GM18873 (cell line): ENCODE data around the gene MTA1.

Source experiments
- ATAC-seq: cut with Tn5 transposase; IDR thresholded peaks from one replicate; pipeline ENCODE4 v1.9.1; 2021; ENCODE audit warnings: mild to moderate bottlenecking, moderate library complexity, moderate number of reproducible peaks; ENCODE audit not compliant: unreplicated experiment, low FRiP score

Gene MTA1

DNA sequence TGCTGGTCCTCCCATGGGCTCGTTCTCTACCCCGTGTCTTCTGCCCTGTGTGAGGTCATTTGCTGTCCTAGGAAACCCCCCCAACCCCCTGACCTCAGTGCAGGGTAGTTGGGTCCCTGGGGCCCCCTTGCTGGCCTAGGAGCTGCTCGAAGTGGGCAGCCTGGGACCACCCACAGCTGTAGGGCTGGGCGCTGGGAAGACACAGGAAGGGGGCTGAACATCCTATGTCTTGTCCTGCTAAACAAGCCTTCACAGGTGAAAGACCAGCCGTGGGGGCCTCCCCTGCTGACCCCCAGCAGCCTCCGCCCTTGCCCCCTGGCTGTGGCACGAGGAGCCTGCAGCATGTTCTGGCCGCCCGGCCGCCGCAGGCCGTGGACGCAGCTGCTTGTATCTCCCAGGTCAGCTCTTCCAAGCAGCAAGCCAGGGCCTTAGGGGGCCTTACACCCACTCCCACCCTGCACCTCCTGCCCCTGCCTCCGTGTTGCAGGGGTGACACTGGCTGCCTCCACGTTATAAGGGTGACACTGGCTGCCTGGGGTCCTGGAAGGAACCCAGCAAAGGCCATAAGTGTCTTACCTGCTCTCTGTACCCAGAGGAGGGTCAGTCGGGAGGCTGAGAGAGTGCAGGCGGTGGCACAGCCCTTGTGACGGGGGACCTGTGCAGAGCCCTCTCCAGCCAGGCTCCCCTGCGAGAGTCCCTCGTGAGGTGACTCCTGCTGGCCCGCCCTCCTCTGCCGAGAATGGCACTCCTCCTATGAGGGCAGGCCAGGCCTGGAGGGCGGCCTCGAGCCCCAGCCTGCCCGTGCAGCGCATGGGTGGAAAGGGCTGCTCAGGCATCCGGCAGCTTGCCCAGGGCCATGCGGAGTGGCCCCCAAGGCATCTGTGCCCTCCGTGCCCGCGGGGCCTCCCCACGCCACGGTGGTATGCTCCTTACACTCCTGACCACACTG lies 32.8 kb upstream of the MTA1 start:
- no peak for ATAC-seq

GRCh38 chr14:105387530-105387922 lies 32.1 kb upstream of the MTA1 start:
- no peak for ATAC-seq

GRCh38 chr14:105388110-105388951 lies 31.3 kb upstream of the MTA1 start:
- no peak for ATAC-seq

DNA sequence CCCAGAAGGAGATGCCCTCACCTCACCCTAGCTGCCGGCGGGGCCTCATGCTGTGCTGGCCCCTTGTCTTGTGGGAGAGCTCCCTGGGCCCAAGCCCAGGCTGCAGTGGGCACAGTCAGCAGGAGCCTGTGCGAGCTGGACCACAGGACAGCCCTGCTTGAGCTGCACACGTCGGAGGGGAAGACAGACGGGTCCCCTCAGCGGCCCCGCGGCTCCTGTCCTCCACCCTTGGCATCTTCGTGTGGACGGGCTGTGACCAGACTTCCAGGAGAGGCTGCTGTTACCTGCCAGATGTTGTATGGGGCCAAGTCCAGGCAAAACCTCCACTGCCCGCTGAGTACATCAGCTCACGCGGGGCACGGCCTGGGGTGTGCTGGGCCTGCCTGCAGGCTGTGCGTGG lies 30.7 kb upstream of the MTA1 start:
- no peak for ATAC-seq

GRCh38 chr14:105389534-105389933 lies 30.1 kb upstream of the MTA1 start:
- no peak for ATAC-seq

- ATAC-seq = no peak
Observed at GRCh38 chr14:105389976-105390848, 29.4 kb upstream of the MTA1 start.

DNA sequence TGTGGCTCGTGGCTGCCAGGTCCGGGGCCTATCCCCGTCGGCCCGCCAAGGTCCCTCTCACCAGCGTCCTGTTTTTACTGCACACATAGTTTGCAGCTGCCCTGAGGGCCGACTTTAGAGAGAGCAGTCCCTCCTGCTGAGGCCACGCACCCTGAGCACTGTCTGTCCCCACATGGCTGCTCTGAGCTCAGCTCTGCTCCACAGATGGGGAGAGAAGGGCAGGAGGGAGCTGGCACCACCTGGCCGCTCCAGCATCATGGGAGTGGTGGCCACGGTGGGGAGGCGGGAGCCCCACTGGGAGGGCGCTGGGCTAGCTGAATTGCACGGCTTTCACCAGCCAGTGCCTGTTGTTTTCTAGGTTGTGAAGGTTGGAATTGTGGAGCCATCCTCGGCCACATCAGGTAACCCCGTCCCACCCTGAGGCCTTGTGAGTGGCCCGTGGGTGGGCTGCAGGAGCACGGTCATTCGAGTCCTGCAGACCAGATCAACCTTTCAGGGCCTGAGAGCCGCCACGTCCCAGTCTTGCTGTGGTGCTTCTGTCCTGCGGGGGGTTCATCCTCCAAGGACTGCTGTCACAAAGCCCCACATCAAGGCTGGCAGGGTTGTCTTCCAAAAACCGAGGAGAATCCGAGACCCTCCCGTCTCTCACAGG lies 28.7 kb upstream of the MTA1 start:
- no peak for ATAC-seq

GRCh38 chr14:105391541-105391940 lies 28.1 kb upstream of the MTA1 start:
- no peak for ATAC-seq

DNA sequence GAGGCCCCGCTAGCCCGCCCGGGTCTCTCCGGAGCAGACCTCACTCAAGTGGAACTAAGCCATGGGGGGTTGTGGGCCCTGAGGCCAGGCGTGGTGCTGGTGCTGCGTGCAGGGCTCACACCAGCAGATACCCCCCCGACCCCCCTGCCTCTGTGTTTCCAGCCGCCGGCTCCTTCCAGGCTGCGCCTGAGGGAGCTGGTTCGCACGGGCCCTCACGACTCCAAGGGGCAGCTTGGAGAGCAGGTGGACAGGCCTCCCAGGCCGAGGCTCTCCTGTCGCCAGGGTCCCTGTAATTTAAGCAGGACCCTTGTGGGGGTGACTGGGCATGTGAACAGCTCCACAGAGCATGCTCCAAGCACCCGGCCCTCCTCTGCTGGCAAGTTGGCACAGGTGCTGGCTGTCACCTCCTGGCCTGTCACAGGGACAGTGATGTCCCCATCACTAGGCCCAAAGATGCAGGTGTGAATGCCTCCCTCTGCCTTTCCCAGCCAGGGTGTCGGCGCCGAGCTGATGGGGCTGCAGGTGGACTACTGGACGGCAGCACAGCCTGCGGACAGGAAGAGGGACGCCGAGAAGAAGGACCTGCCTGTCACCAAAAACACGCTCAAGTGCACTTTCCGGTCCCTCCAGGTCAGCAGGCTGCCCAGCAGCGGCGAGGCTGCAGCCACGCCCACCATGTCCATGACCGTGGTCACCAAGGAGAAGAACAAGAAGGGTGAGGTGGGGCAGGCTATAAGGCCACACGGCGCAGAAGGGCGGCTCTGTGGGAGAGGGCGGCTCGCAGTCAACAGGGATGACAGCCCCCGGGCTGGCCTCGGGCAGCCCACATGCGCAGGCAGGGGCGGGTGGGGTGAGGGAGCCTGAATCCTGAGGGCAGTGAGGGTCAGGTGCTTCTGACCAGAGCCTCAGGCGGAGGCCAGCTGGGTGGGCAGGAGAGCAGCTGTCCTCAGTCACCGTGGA lies 27.2 kb upstream of the MTA1 start:
- ATAC-seq = no peak

GRCh38 chr14:105393151-105393550 lies 26.5 kb upstream of the MTA1 start:
- no peak for ATAC-seq

DNA sequence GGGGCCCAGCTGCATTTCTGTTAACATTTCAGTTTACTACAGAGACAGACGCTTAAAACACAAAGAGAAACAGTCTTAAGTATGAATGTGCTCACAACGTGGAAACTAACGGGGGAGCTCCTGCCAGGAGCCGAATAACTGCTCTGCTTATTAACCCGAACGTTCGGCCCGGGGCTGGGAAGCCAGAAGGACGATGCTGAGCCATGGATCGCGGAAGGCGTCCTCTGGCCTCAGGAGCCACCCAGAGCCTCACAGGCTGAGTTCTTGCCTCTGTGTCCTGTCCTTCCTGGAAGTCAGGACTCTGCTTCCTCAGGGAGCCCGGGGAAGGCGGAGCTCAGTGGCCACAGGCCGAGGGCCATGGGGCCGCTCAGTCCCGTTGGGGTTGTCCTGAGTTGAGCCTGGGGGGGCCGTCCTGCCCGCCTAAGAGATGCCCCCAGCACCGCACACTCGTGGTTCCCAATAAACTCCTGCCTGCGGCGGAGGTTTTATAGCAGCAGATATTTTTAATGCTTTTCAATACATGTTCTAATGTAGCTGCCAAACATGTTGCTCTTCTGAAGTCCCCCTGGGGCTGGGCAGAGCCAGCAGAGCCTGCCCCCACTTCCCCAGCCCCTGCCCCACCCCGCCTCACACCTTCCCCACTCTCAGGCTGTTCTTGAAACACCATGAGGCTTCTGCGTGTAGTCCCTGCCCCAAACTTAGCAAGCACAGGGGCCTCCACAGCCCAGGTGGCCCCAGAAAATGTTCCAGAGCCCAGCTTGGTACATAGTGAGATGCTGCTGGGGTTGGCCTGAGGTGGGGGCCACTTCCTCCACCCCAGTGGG lies 24.7 kb upstream of the MTA1 start:
- no peak for ATAC-seq

GRCh38 chr14:105395538-105395854 lies 24.1 kb upstream of the MTA1 start:
- ATAC-seq = no peak

GRCh38 chr14:105397350-105397931 lies 22.2 kb upstream of the MTA1 start:
- ATAC-seq = no peak

GRCh38 chr14:105398044-105398725 lies 21.4 kb upstream of the MTA1 start, which contains the start of gene TEX22:
TEX22 (plus strand) TSS chr14:105398538; CDS start chr14:105399341, 803 bp downstream.
- ATAC-seq = peak; percentile 51

DNA sequence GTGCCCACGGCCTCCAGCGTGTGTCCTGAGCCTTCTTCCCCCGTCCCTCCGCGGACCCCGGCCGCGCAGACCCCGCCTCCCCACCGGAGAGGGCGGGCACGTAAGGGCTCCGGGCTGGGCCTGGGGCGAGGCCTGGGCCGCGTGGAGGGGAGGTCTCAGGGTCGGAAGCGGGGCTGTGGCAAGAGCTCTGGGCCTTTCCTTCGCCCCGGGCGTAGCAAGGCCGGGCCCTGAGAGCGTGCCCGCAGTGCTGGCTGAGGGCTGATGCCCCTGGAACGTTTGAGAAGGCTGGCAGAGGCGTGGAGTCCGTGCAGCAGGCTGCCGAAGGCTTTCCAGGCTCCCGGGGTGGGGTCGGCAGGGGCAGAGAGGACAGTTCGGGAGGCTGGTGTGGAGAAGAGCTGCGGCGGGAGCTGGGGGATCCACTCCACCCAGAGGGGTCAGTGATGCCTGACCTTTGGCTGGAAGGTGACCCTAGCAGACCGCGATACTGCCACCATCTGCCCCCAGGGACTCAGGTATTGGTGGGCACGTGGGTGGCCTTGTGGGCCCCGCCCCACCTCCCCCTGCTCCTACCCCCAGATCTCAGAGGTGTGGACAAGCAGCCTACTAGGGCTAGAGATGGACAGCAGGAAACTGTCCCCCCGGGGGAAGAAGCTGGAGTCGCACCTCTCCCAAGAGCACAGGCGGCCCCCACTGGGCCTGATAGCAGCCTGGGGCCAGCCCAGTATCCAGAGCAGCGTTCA lies 20.7 kb upstream of the MTA1 start:
- peak; percentile 16 for ATAC-seq

GRCh38 chr14:105399466-105399775 lies 20.2 kb upstream of the MTA1 start:
- ATAC-seq = no peak

GRCh38 chr14:105400016-105400415 lies 19.6 kb upstream of the MTA1 start:
- no peak for ATAC-seq
